SU-DHL-6 (cell line): ENCODE measurements around the gene EMILIN2.

Experiments used
- CTCF ChIP-seq: fragments of 200-600 bp; sonication (generic); IDR thresholded peaks from one replicate; pipeline ENCODE4 v1.5.1; 2017; ENCODE audit warnings: antibody characterized with exemption, mild to moderate bottlenecking, low read length, moderate library complexity; ENCODE audit not compliant: insufficient read depth, poor library complexity, severe bottlenecking
- EZH2phosphoT487 ChIP-seq: fragments of 200-600 bp; sonication (generic), shearing (Covaris generic); conservative IDR thresholded peaks from 2 replicates; pipeline ENCODE4 v1.6.1; 2018; ENCODE audit warnings: mild to moderate bottlenecking, antibody characterized with exemption, low read length, moderate library complexity, mixed read lengths

DNA sequence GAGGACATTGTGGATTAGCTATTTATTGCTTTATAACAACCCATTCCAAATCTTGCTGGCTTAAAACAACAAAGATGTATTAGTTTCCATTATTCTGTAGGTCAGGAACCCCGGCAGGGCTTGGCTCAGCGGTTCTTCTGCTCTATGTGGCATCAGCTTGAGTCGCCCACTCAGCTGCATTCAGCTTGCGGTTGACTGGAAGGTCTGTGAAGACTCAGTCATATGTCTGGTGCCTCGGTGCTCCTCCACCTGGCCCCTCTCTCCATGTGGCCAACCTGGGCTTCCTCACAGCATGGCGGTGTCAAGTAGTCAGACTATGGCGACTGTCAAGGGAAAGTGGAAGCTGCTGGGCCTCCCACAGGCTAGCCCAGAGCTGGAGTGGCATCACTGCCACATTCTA, 48.6 kb downstream of the EMILIN2 start:
- TF ChIP-seq CTCF (no peak), EZH2phosphoT487 (no peak)
